GM12878 (cell line): ENCODE data around the gene SELENOV.

Experiments
- EP300 ChIP-seq, 2 experiments: fragments of 150-350 bp in 1 of 2; IDR thresholded peaks; 2 replicates each; pipeline ENCODE4 v1.6.1; 2011 to 2012; ENCODE audit warnings: low read depth in 2 of 2, low read length in 2 of 2, borderline replicate concordance in 1 of 2, improper control_type of control experiment in 1 of 2, inconsistent platforms in 1 of 2; ENCODE audit not compliant: control insufficient read depth in 1 of 2
- EZH2 ChIP-seq: IDR thresholded peaks from 2 replicates; pipeline ENCODE4 v1.6.1; 2012; ENCODE audit warnings: low read depth, mild to moderate bottlenecking, control low read depth, inconsistent platforms, low read length, borderline replicate concordance; ENCODE audit not compliant: control insufficient read depth
- HDAC6 ChIP-seq: fragments of 200-600 bp; sonication (generic); IDR thresholded peaks from one replicate; pipeline ENCODE4 v1.8.0; 2017; ENCODE audit warnings: antibody characterized with exemption; ENCODE audit not compliant: unreplicated experiment
- POLR2A ChIP-seq: IDR thresholded peaks from 2 replicates; pipeline ENCODE4 v1.6.1; 2011; ENCODE audit warnings: low read depth, mild to moderate bottlenecking, low read length
- SUZ12 ChIP-seq: fragments of 200-600 bp; sonication (generic); IDR thresholded peaks from one replicate; pipeline ENCODE4 v1.6.1; 2018; ENCODE audit warnings: antibody characterized with exemption, mild to moderate bottlenecking; ENCODE audit not compliant: unreplicated experiment
- YY1 ChIP-seq: IDR thresholded peaks from 2 replicates; pipeline ENCODE4 v1.6.1; 2011; ENCODE audit warnings: low read depth, mild to moderate bottlenecking, low read length
- TF ChIP-seq, protein P1 (sequence below): IDR thresholded peaks from 2 replicates; pipeline ENCODE4 v1.6.1; 2011; ENCODE audit warnings: low read depth, mild to moderate bottlenecking, low read length, moderate library complexity, borderline replicate concordance; ENCODE audit errors: extremely low read depth
- TF ChIP-seq, protein P2 (sequence below): IDR thresholded peaks from 2 replicates; pipeline ENCODE4 v1.6.1; 2011; ENCODE audit warnings: mild to moderate bottlenecking, low read depth, low read length, moderate library complexity; ENCODE audit not compliant: insufficient replicate concordance

DNA sequence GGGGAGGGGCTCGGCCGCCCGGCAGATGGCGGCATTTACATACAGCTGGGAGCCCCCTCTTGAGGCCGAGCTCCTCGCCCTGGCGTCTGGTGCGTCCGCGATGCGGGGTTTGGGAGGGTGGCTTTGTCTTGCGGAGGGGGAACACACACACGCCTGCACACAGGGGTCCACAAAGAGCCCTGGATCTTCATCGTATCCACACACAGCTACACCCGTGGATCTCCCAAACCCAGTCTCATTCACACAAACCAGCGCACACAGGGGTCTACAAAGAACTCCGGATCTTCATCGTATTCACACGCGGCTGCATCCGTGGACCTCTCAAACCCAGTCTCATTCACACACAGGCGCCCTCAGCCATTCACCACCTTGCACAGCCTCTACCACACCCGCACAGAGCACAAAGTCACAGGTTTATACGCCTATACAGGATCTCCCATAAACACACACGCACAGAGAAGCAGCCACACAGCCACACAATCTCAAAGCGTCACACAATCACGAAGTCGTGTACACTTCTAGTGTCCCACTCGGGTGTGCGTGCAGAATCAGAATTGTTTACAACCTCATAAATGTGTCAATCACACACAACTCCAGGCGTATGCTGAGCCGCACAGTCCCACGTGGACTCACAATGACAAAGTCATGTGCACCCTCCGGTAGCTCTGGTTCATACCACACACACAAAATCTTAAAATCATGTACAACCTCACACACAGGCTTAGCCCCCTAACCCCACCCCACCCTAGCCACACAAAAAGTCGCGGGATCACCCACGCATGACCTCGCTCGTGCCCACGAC, 16.7 kb upstream of the SELENOV start:
- no peak for TF ChIP-seq POLR2A
- TF ChIP-seq HDAC6 = no peak
- TF ChIP-seq, protein P1, sequence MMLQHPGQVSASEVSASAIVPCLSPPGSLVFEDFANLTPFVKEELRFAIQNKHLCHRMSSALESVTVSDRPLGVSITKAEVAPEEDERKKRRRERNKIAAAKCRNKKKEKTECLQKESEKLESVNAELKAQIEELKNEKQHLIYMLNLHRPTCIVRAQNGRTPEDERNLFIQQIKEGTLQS = no peak
- TF ChIP-seq, protein P2, sequence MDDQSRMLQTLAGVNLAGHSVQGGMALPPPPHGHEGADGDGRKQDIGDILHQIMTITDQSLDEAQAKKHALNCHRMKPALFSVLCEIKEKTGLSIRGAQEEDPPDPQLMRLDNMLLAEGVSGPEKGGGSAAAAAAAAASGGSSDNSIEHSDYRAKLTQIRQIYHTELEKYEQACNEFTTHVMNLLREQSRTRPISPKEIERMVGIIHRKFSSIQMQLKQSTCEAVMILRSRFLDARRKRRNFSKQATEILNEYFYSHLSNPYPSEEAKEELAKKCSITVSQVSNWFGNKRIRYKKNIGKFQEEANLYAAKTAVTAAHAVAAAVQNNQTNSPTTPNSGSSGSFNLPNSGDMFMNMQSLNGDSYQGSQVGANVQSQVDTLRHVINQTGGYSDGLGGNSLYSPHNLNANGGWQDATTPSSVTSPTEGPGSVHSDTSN = peak; percentile 38
- 0 out of 2 replicates have a peak, but pooled peaks have one; percentile 43 for TF ChIP-seq YY1
- 0 out of 4 replicates have a peak, but pooled peaks of 1 of the 2 experiments have one; percentile 43 for TF ChIP-seq EP300 (IDR thresholded peaks at IDR 0.05; ENCODE audit: borderline replicate concordance in 1 of 2, control insufficient read depth in 1 of 2, low read depth in 2 of 2, low read length in 2 of 2)
- TF ChIP-seq SUZ12 = no peak
- TF ChIP-seq EZH2 = no peak
